Keratinocyte (primary cell): Measurements from ENCODE around the gene ANG.

ENCODE experiments used
- EZH2 ChIP-seq: IDR thresholded peaks from one replicate; pipeline ENCODE4 v1.6.1; 2012; ENCODE audit warnings: inconsistent platforms, mild to moderate bottlenecking, low read length, moderate library complexity
- TF ChIP-seq, protein P1 (sequence below), 3 experiments: IDR thresholded peaks in 1 of 3; conservative IDR thresholded peaks in 1 of 3; optimal IDR thresholded peaks in 1 of 3; 2 replicates in 2 of 3; 3 replicates in 1 of 3; pipeline versions ENCODE3 to v1.5.1; 2011; ENCODE audit warnings: low read length in 3 of 3, mild to moderate bottlenecking in 3 of 3, moderate library complexity in 2 of 3, control low read depth in 1 of 3, inconsistent platforms in 1 of 3; ENCODE audit not compliant: insufficient read depth in 2 of 3; ENCODE audit errors: extremely low read depth in 1 of 3

DNA sequence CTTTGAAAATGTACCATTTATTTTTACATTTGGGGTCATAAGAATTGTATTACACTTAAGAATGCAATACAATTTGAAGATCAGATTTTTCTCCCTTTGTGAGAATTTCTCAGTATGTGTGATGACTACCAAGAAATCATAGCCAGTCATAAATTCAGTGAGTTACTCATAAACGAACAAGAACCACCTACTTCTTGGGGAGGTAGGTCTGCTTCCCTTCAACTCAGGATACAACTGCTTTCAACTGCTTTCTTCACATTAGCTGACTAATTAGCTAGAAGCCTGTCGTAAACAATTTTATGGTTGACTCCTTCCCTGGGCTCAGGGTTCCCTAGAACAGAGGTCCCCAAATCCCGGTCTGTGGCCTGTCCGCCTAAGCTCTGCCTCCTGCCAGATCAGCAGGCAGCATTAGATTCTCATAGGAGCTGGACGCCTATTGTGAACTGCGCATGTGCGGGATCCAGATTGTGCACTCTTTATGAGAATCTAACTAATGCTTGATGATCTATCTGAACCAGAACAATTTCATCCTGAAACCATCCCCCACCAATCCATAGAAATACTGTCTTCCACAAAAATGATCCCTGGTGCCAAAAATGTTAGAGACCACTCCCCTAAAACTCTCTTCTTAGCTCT is 3.7 kb downstream of the ANG start:
- TF ChIP-seq, protein P1, sequence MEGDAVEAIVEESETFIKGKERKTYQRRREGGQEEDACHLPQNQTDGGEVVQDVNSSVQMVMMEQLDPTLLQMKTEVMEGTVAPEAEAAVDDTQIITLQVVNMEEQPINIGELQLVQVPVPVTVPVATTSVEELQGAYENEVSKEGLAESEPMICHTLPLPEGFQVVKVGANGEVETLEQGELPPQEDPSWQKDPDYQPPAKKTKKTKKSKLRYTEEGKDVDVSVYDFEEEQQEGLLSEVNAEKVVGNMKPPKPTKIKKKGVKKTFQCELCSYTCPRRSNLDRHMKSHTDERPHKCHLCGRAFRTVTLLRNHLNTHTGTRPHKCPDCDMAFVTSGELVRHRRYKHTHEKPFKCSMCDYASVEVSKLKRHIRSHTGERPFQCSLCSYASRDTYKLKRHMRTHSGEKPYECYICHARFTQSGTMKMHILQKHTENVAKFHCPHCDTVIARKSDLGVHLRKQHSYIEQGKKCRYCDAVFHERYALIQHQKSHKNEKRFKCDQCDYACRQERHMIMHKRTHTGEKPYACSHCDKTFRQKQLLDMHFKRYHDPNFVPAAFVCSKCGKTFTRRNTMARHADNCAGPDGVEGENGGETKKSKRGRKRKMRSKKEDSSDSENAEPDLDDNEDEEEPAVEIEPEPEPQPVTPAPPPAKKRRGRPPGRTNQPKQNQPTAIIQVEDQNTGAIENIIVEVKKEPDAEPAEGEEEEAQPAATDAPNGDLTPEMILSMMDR (optimal IDR thresholded peaks at IDR 0.05 in 1 of 3, IDR thresholded peaks at IDR 0.05 in 1 of 3, conservative IDR thresholded peaks at IDR 0.05 in 1 of 3; ENCODE audit: extremely low read depth in 1 of 3, insufficient read depth in 2 of 3, low read length in 3 of 3) = no peak
- TF ChIP-seq EZH2 = no peak
